NB4 (cell line): Measurements from ENCODE around the gene TIMM17A.

Experiments
- CTCF ChIP-seq: IDR thresholded peaks from one replicate; pipeline ENCODE4 v1.5.1; 2012; ENCODE audit warnings: low read depth, low read length
- POLR2A ChIP-seq: IDR thresholded peaks from 2 replicates; pipeline ENCODE4 v1.6.1; 2011; ENCODE audit warnings: mild to moderate bottlenecking; ENCODE audit not compliant: insufficient read length; ENCODE audit errors: extremely low read depth

- no peak for TF ChIP-seq CTCF
- TF ChIP-seq POLR2A, result no peak
These were observed 5.8 kb upstream of the TIMM17A start for GRCh38 chr1:201949491-201949890.
